ENCODE results near the gene RAD17.
A peak's percentile ranks its signal among the peaks of the same experiment; 100 is the strongest.

RAD17 gene

DNA sequence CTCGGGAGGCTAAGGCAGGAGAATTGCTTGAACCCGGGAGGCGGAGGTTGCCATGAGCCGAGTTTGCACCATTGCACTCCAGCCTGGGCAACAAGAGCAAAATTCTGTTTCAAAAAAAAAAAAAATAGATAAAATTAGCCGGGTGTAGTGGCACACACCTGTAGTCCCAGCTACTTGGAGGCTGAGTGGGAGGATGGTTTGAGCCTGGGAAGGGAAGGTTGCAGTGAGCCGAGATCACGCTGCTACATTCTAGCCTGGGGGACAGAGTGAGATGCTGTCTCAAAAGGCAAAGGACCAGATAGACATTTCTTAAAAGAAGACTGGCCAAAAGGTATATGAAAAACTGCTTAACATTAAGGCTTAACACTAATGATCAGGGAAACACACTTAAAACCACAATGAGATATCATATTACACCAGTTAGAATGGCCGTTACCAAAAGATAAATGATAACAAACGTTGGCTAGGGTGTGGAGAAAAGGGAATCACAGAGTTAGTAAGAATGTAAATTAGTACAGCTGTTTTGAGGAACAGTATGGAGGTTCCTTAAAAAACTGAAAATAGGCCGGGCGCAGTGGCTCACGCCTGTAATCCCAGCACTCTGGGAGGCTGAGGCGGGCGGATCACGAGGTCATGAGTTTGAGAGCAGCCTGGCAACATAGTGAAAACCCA is 35.2 kb downstream of the RAD17 start:
- TF ChIP-seq CTCF (IDR thresholded peaks at IDR 0.05; ENCODE audit: borderline replicate concordance, insufficient read depth, low read depth, low read length) = no peak
- H3K4me3 ChIP-seq (ENCODE audit: low read depth, low read length) = no peak overlapping the region

- peak within 1 kb of the TSS; percentile 68 for H3K4me3 ChIP-seq (ENCODE audit: low read depth, low read length)
Observed at GRCh38 chr5:69414885-69415583, 45.4 kb downstream of the RAD17 start, which contains the start of gene MARVELD2. Gene MARVELD2, plus strand, starts transcription at chr5:69415116. Its CDS starts 4,270 bp downstream, at chr5:69419386.

GRCh38 chr5:69415584-69415958 is 46.0 kb downstream of the RAD17 start:
- H3K4me3 ChIP-seq (ENCODE audit: low read depth, low read length) = peak overlapping the region; percentile 68

More at GRCh38 chr5:69414885-69415583, 45.4 kb downstream of the RAD17 start, which contains the start of gene MARVELD2:
- no peak for TF ChIP-seq CTCF (IDR thresholded peaks at IDR 0.05; ENCODE audit: borderline replicate concordance, insufficient read depth, low read depth, low read length)

DNA sequence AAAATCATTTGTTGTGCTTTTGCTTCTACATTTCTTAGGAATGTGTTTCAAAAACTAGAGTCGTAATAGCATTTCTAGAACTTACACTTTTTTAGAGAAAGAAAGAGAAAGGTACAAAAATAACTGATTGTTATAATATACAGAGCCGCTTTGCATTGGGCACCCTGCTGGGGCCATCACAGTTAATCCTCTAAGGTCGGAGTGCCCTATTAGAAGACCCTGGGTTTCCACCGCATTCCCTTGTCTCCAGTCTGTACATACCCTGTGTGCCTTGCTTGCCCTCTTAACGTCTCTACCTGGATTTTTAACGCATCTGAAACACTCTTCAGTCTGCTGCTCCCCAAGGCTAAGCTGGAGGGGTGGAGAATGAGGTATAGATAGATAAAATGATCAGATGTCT is 46.6 kb downstream of the RAD17 start:
- no peak overlapping the region for H3K4me3 ChIP-seq (ENCODE audit: low read depth, low read length)
- no peak for TF ChIP-seq CTCF (IDR thresholded peaks at IDR 0.05; ENCODE audit: borderline replicate concordance, insufficient read depth, low read depth, low read length)

More at GRCh38 chr5:69415584-69415958, 46.0 kb downstream of the RAD17 start:
- no peak for TF ChIP-seq CTCF (IDR thresholded peaks at IDR 0.05; ENCODE audit: borderline replicate concordance, insufficient read depth, low read depth, low read length)

DNA sequence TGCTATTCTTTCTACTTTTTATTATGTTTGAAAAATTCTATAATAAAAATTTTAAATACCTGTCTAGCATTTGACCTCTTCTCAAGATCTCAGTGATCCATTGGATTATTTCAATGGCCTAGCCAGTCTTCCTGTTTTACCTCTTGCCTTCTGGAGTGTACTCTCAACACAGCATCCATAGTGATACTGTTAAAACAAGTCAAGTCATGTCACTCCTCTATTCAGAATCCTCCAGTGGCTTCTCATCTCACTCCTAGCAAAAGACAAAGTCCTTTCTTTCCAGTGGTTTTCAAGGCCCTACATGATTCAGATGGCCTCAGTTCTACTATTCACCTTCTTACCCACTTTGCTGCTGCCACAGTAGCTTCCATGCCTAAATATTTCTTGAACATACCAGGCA is 47.1 kb downstream of the RAD17 start:
- TF ChIP-seq CTCF (IDR thresholded peaks at IDR 0.05; ENCODE audit: borderline replicate concordance, insufficient read depth, low read depth, low read length) = no peak
- H3K4me3 ChIP-seq (ENCODE audit: low read depth, low read length) = no peak overlapping the region

DNA sequence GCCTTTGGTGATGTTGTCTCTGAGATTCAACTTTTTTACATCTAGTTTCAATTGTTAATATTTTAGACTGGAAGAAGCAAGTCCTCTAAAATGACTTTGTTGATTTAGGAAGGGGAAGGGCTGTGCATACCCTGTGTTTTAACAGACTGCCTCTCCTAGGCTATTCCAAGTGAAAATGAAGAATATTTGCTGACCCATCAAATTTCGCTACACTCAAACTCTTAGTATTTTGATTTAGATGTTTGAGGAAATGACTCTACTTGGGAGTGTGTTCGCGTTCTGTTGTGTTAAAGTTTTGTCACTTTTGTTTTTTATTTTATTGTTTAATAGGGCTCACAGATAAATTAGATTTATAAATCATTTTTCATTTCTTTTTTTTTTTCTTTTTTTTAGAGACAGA is 48.9 kb downstream of the RAD17 start:
- TF ChIP-seq CTCF (IDR thresholded peaks at IDR 0.05; ENCODE audit: borderline replicate concordance, insufficient read depth, low read depth, low read length) = no peak
- no peak overlapping the region for H3K4me3 ChIP-seq (ENCODE audit: low read depth, low read length)

Measured in GM12875 (cell line).